OCI-LY7 (cell line): Measurements from ENCODE around the gene PCDHB8. TPM values are rescaled to one million over a fixed set of nuclear protein-coding genes. Genes with fewer than 3 reads are reported as not detected.
"Not testable (repeated sequence)": the region's sequence is repeated elsewhere in the genome, so short reads cannot be mapped to it uniquely, and the experiment has no call there.

Source experiments
- BruUV-seq: library from RNA; stranded (reverse); fragments of 400-500 nt; replicated peaks from 2 replicates; lab custom pipeline; 2021; lab: Mats Ljungman, UMichigan
- CTCF ChIA-PET: fragments of 300-600 bp; sonication (Branson Sonifier 250); formaldehyde crosslinking; loops from one replicate; lab custom pipeline; 2022; ENCODE audit warnings: antibody characterized with exemption; ENCODE audit not compliant: unreplicated experiment; lab: Charles Lee
- POLR2A ChIA-PET: fragments of 300-600 bp; sonication (Branson Sonifier 250); formaldehyde crosslinking; loops from one replicate; lab custom pipeline; 2022; ENCODE audit warnings: antibody characterized with exemption; lab: Charles Lee
- DNase-seq: peaks from one replicate; pipeline ENCODE4 v3.0.0-alpha.2; 2015; ENCODE audit warnings: low spot score
- H2AFZ ChIP-seq: fragments of 200-600 bp; sonication (generic), shearing (Covaris generic); 2 replicates; pipeline ENCODE4 v1.6.1; 2014; ENCODE audit warnings: mild to moderate bottlenecking, antibody characterized with exemption, low read length, moderate library complexity
- H3K27ac ChIP-seq: fragments of 200-600 bp; sonication (generic); 2 replicates; pipeline ENCODE4 v1.5.1; 2014; ENCODE audit warnings: mixed run types, low read depth, mild to moderate bottlenecking, moderate library complexity, low read length, inconsistent platforms; ENCODE audit not compliant: poor library complexity, severe bottlenecking
- H3K36me3 ChIP-seq: fragments of 200-600 bp; sonication (generic); 2 replicates; pipeline ENCODE4 v1.6.1; 2014; ENCODE audit warnings: mild to moderate bottlenecking, antibody characterized with exemption, low read length, moderate library complexity, mixed read lengths; ENCODE audit not compliant: insufficient read depth
- H3K4me1 ChIP-seq: fragments of 200-600 bp; sonication (generic); 2 replicates; pipeline ENCODE4 v1.5.1; 2014; ENCODE audit warnings: mild to moderate bottlenecking, low read length; ENCODE audit not compliant: insufficient read depth, poor library complexity, severe bottlenecking
- H3K4me2 ChIP-seq: fragments of 200-600 bp; sonication (generic); 2 replicates; pipeline ENCODE4 v1.6.1; 2014; ENCODE audit warnings: mild to moderate bottlenecking, low read length
- H3K4me3 ChIP-seq: fragments of 200-600 bp; sonication (generic); 2 replicates; pipeline ENCODE4 v1.5.1; 2014; ENCODE audit warnings: mild to moderate bottlenecking, low read depth, low read length; ENCODE audit not compliant: poor library complexity, severe bottlenecking
- H3K79me2 ChIP-seq: fragments of 200-600 bp; sonication (generic); 2 replicates; pipeline ENCODE4 v1.6.1; 2016; ENCODE audit warnings: low read depth, mild to moderate bottlenecking, low read length, moderate library complexity, mixed read lengths; ENCODE audit not compliant: insufficient read depth
- H3K9me2 ChIP-seq: fragments of 200-600 bp; sonication (generic); 2 replicates; pipeline ENCODE4 v1.6.1; 2016; ENCODE audit warnings: mild to moderate bottlenecking, low read length, mixed read lengths; ENCODE audit not compliant: insufficient read depth
- H3K9me3 ChIP-seq: fragments of 200-600 bp; sonication (generic); 2 replicates; pipeline ENCODE4 v1.6.1; 2014; ENCODE audit warnings: mild to moderate bottlenecking, mixed run types, low read length, mixed read lengths
- H4K20me1 ChIP-seq: fragments of 200-600 bp; sonication (generic); 2 replicates; pipeline ENCODE4 v1.6.1; 2014; ENCODE audit warnings: mild to moderate bottlenecking, antibody characterized with exemption, low read length, moderate library complexity, mixed read lengths; ENCODE audit not compliant: insufficient read depth
- EZH2phosphoT487 ChIP-seq: fragments of 200-600 bp; sonication (generic); IDR thresholded peaks from 2 replicates; pipeline ENCODE4 v1.6.1; 2018; ENCODE audit warnings: low read depth, borderline replicate concordance, mild to moderate bottlenecking, mixed run types, antibody characterized with exemption, low read length, moderate library complexity, mixed read lengths
- intact Hi-C: fragments of 100-400 bp; cut with micrococcal nuclease; formaldehyde crosslinking; loops from one replicate; pipeline ENCODE4 v1.10.0; 2022; ENCODE audit not compliant: unreplicated experiment
- total RNA-seq, 2 experiments: library from RNA; depleted of rRNA in 1 of 2; stranded (reverse); fragments of >200 nt in 1 of 2; shearing (Covaris generic) in 1 of 2; gene quantifications; 2 replicates each; pipeline ENCODE4 v1.2.3, GENCODE V29; 2014 to 2022
- TF ChIP-seq, protein P1 (sequence below): fragments of 200-600 bp; sonication (generic); conservative IDR thresholded peaks from 2 replicates; pipeline ENCODE4 v1.5.1; 2014; ENCODE audit warnings: mild to moderate bottlenecking, antibody characterized with exemption, low read length, moderate library complexity, mixed read lengths

The PCDHB8 gene
- total RNA-seq, 2 experiments from 2014 or later: not detected

DNA sequence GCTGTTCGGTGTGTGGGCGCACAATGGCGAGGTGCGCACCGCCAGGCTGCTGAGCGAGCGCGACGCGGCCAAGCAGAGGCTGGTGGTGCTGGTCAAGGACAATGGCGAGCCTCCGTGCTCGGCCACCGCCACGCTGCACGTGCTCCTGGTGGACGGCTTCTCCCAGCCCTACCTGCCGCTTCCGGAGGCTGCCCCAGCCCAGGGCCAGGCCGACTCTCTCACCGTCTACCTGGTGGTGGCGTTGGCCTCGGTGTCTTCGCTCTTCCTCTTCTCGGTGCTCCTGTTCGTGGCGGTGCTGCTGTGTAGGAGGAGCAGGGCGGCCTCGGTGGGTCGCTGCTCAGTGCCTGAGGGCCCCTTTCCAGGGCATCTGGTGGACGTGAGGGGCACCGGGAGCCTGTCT lies 2.3 kb downstream of the PCDHB8 start:
- H3K36me3 ChIP-seq, POLR2A ChIA-PET, H2AFZ ChIP-seq, BruUV-seq, H3K79me2 ChIP-seq, CTCF ChIA-PET, H3K4me1 ChIP-seq, H3K4me3 ChIP-seq, H4K20me1 ChIP-seq, H3K9me2 ChIP-seq, H3K9me3 ChIP-seq, H3K4me2 ChIP-seq, DNase-seq, H3K27ac ChIP-seq, intact Hi-C loops: not testable (repeated sequence)

DNA sequence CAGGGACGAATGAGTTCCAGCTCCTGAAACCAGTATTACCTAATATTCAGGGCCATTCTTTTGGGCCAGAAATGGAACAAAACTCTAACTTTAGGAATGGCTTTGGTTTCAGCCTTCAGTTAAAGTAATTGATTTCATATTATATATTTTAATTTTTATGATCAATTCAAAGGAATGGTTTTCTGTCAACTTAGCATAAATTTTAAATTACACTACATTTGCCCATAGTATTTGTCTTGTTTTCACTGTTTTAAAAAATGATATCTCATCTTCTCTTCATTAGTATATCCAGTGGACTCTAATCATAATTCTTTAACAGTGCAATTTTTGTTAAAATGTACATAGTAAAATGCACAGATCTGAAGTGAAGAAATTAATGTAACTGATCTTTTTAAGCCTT lies 2.7 kb downstream of the PCDHB8 start:
- no peak for DNase-seq
- no peak overlapping the region for H2AFZ ChIP-seq
- no peaks in the 10 kb centered on the region for H3K4me1 ChIP-seq
- BruUV-seq: no TSS peak
- TF ChIP-seq, protein P1, sequence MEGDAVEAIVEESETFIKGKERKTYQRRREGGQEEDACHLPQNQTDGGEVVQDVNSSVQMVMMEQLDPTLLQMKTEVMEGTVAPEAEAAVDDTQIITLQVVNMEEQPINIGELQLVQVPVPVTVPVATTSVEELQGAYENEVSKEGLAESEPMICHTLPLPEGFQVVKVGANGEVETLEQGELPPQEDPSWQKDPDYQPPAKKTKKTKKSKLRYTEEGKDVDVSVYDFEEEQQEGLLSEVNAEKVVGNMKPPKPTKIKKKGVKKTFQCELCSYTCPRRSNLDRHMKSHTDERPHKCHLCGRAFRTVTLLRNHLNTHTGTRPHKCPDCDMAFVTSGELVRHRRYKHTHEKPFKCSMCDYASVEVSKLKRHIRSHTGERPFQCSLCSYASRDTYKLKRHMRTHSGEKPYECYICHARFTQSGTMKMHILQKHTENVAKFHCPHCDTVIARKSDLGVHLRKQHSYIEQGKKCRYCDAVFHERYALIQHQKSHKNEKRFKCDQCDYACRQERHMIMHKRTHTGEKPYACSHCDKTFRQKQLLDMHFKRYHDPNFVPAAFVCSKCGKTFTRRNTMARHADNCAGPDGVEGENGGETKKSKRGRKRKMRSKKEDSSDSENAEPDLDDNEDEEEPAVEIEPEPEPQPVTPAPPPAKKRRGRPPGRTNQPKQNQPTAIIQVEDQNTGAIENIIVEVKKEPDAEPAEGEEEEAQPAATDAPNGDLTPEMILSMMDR: no peak
- TF ChIP-seq EZH2phosphoT487: no peak
- no peak overlapping the region for H3K4me2 ChIP-seq
- H3K27ac ChIP-seq: no peak overlapping the region
- H3K4me3 ChIP-seq: no peak overlapping the region
- intact Hi-C loops: no loop called here
- H3K9me2 ChIP-seq: no peaks in the 10 kb centered on the region
- H4K20me1 ChIP-seq: no peaks in the 10 kb centered on the region
- H3K79me2 ChIP-seq: no peaks in the 10 kb centered on the region
- H3K36me3 ChIP-seq: no peaks in the 10 kb centered on the region
- H3K9me3 ChIP-seq: no peaks in the 10 kb centered on the region
- CTCF ChIA-PET: no interaction called here
- POLR2A ChIA-PET: no interaction called here

DNA sequence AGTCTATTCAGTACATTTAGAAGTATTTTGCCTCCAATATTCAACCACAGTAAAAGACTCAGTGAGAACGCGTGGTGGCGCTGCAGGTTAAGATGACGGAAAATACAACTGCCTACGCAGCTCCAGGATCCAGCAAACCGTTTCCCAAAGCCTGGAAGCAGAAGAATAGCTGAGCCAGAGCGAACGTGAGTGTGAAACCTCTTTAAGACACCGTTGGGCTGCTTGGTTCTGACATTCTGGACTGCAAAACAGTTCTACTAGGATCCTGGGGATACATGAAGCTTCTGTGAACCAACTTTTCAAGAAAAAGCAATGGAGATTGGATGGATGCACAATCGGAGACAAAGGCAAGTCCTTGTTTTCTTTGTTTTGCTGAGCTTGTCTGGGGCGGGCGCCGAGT lies 4.7 kb downstream of the PCDHB8 start, which contains the start of gene PCDHB16:
Gene PCDHB16 (plus strand): TSS at position 140 of the 400 bp plus-strand sequence. CDS start 173 bp downstream, at position 313.
- H3K27ac ChIP-seq: no peak within 1 kb of the TSS
- intact Hi-C loops: no loop called here
- H3K9me2 ChIP-seq: no peaks in the 10 kb centered on the region
- H3K9me3 ChIP-seq: no peaks in the 10 kb centered on the region
- no peak for DNase-seq
- no peak within 1 kb of the TSS for H2AFZ ChIP-seq
- no peak within 1 kb of the TSS for H3K4me3 ChIP-seq
- ChIA-PET POLR2A (no interaction called here), CTCF (no interaction called here)
- H4K20me1 ChIP-seq: no peaks in the 10 kb centered on the region
- no peaks in the 10 kb centered on the region for H3K4me1 ChIP-seq
- TF ChIP-seq, protein P1: no peak
- TF ChIP-seq EZH2phosphoT487: no peak
- no TSS peak for BruUV-seq
- no peak within 1 kb of the TSS for H3K4me2 ChIP-seq
- H3K79me2 ChIP-seq: no peaks in the 10 kb centered on the region
- H3K36me3 ChIP-seq: no peaks in the 10 kb centered on the region

DNA sequence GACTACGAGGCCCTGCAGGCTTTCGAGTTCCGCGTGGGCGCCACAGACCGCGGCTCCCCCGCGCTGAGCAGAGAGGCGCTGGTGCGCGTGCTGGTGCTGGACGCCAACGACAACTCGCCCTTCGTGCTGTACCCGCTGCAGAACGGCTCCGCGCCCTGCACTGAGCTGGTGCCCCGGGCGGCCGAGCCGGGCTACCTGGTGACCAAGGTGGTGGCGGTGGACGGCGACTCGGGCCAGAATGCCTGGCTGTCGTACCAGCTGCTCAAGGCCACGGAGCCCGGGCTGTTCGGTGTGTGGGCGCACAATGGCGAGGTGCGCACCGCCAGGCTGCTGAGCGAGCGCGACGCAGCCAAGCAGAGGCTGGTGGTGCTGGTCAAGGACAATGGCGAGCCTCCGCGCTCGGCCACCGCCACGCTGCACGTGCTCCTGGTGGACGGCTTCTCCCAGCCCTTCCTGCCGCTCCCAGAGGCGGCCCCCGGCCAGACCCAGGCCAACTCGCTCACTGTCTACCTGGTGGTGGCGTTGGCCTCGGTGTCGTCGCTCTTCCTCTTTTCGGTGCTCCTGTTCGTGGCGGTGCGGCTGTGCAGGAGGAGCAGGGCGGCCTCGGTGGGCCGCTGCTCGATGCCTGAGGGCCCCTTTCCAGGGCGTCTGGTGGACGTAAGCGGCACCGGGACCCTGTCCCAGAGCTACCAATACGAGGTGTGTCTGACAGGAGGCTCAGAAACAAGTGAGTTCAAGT lies 6.7 kb downstream of the PCDHB8 start:
- CTCF ChIA-PET, H3K4me3 ChIP-seq, H3K27ac ChIP-seq, H3K4me2 ChIP-seq, H3K4me1 ChIP-seq, H2AFZ ChIP-seq, H3K79me2 ChIP-seq, POLR2A ChIA-PET, BruUV-seq, H3K36me3 ChIP-seq, H3K9me2 ChIP-seq, intact Hi-C loops, H4K20me1 ChIP-seq, DNase-seq, H3K9me3 ChIP-seq: not testable (repeated sequence)
